GM19324 (cell line): ENCODE data around the gene DIDO1.

ENCODE experiments used
- ATAC-seq: cut with Tn5 transposase; IDR thresholded peaks from one replicate; pipeline ENCODE4 v1.9.1; 2021; ENCODE audit warnings: mild to moderate bottlenecking, moderate library complexity; ENCODE audit not compliant: unreplicated experiment, low FRiP score

DIDO1 gene

DNA sequence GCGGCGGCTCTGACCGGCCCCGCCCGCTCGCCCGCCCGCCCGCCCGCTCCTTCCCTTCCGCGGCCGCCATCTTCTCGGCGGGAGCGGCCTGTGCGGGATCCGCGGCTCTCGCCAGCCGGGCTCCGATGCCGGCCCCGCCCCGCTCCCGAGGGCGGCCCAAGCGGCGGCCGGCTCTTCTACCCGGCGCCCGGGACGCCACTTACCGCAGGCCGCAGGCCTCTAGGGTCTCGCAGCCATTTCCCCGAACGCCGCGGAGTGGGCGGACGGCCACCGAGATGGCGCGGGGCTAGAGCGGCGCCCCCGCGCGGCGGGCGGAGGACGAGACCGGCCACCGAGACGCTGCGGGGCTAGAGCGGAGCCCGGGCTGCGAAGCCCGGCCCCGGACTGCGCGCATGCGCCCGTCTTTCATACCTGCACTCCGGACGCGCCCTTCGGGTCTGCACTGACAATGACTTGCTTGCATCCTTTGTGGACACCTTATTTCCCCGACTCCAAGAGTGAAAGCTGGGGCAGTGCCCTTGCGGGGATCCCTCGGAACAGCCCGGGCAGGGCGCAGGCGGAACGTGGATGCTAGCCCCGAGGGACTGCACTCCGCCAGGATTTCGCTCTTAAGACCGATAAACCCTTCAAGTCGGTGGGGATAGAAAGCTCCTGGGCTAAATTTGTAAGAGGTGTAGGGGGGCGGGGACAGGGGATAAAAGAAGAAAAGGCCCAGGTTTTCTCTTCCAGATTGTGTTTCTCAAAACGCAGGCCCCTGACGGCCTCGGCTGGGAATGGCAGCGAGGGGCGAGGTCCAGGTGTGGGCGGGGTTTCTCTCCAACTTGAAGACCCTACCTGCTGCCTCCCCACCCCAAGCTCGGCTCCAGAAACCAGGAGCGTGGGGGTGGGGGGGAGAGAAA is at the start of gene DIDO1:
Gene DIDO1 (minus strand): TSS at position 277 of the 899 bp plus-strand sequence.
- peak; percentile 78 for ATAC-seq

DNA sequence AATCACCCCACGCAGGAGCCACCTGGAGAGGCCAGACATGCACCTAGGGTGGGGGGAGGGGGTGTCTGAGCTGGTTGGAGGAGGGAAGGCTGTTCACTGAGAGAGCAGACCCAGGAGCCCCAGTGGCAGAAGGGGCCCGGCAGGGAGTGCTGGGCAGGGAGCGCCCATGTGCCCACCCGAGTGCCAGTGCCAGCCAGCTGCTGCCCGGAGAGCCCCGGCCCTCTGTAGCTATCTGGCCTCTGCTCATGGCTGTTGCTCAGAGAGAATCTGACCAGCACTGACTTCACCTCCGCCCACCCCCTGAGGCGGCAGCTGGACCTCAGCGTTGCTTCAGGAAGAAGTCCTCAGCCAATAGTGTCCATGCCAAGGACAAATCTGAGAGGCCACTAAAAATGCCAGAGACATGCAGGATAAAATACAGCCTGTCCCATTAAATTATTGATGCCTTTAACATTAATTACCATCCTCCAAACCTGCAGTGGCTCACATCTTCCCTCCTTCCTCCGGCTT is 49.0 kb upstream of the DIDO1 start:
- ATAC-seq = no peak

- ATAC-seq = no peak
Observed at GRCh38 chr20:62972845-62973745, 46.8 kb upstream of the DIDO1 start.

DNA sequence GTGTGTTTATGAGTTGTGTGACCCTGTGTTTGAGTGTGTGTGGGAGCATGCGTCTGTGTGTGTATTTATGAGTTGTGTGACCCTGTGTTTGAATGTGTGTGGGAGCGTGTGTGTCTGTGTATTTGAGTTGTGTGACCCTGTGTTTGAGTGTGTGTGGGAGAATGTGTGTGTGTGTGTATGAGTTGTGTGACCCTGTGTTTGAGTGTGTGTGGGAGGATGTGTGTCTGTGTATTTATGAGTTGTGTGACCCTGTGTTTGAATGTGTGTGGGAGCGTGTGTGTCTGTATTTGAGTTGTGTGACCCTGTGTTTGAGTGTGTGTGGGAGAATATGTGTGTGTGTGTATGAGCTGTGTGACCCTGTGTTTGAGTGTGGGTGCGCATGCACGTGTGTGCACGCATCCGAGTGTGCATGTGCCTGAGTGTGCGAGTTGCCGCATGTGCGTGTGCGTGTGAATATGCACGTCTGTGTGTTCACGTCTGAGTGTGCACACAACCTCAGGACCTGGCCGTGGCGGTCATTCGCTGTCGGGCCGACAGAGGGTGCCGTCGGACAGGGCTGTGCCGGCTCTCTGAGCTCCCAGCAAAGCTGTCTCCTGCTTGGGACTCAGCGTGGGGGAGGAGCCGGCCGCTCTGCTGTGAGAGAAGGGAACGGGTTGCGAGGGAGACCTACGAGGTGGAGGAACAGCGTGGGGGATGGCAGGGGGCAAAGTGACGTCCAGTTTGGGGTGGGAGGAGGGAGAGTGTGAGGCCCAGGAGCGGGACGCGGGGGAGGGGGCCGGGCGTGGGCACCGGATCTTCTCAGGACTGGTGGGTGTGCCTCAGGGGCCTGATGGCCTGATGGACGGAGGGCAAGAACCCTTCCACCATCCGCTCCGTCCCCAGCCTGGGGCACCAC is 45.9 kb upstream of the DIDO1 start:
- ATAC-seq = peak; percentile 53

- no peak for ATAC-seq
Observed at GRCh38 chr20:62971211-62971949, 45.1 kb upstream of the DIDO1 start.

DNA sequence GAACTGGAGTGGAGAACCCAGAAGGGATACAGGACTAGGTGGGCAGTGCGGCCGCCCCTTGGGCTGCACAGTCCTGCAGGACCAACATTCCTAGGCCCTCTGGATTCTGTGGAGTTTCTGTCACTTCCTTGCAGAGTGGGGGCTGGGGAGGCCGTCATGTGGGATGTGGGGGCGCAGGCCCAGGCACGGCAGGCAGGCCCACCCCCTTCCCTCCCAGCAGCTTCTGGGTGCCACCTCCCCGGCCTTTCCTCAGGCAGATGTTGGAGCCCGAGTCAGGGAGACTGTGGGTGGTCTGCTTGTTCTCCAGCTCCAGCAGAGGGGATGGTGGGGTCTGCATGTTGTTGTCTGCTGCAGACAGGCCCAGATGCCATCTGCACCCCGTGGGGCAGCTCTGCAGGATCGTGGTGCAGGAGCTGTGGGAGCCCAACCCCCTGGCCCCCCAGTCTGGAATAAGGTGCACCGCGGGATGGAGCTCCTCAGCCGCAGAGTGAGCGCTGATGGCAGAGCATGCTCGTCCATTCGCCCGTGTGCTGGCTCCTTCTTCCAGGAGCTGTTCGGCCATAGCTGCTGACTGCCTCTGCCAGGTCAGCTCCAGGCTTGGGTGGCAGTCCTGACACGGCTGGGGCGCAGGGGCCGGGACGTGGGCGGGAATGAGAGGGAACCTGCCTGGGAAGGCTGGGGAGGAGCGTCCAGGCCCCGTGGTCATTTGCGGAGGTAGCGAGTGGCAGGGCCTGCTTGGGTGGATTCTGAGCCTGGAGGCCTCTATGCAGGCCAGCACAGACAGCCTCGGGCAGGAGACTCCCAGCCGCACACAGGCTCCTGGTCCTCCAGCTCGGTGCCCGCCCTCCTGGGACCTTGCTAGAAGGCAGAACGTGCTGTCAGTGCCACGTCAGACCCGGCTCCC is 44.3 kb upstream of the DIDO1 start:
- no peak for ATAC-seq

DNA sequence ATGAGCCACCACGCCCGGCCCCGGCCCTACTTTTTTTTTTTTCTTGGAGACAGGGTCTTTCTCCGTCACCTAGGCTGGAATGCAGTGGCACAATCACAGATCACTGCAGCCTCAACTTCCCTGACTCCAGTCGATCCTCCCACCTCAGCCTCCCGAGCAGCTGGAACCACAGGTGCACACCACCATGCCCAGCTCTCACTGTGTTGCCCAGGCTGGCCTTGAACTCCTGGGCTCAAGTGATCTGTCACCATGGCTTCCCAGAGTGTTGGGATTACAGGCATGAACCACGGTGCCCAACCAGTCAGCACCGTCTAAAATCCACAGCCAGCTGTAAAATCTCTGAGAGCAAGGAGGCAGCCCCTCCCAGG is 43.6 kb upstream of the DIDO1 start:
- ATAC-seq = no peak

DNA sequence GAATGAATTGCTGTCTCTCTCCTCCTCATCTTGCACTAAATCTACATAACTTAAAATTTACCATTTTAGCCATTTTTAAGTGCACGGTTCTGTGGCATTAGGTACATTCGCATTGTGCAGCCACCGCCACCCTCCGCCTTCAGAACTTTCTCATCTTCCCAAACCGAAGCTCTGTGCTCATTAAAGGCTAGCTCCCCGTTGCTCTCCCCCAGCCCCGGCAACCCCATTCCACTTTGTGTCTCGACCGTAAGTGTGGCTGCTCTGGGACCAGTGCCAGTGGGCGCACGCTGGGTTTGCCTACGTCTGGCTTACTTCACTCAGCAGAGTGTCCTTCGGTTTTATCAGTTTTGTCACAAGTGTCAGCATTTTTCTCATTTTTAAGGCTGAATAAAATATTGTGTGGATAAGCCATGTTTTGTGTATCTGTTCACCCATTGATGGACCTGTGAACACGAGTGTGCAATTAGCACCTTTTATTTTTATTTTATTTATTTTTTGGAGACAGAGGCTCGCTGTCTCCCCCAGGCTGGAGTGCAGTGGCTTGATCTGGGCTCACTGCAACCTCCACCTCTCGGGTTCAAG is 43.0 kb upstream of the DIDO1 start:
- ATAC-seq = no peak

GRCh38 chr20:62968378-62969178 is 42.3 kb upstream of the DIDO1 start:
- ATAC-seq = no peak

GRCh38 chr20:62967628-62968351 is 41.5 kb upstream of the DIDO1 start:
- no peak for ATAC-seq

- no peak for ATAC-seq
Observed at GRCh38 chr20:62967149-62967501, 40.8 kb upstream of the DIDO1 start.

GRCh38 chr20:62966212-62967148 is 40.2 kb upstream of the DIDO1 start:
- ATAC-seq = no peak

DNA sequence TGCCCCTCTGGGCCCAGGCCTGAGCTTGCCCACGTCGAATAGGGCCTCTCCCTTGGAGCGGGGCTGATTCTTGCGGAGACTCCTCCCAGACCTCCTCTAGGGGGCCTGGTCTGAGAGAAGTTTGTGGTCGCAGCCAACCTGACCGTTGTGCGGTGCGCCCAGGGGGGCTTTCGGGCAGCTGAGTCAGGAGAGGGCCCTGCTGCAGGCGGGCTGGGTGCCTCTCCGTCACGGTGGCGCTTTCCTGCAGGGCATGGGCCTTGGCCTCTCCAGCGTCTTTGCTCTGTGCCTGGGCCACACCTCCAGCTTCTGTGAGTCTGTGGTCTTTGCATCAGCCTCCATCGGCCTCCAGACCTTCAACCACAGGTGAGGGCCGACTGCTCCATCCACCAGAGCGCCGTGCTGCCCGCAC is 39.1 kb upstream of the DIDO1 start:
- no peak for ATAC-seq

DNA sequence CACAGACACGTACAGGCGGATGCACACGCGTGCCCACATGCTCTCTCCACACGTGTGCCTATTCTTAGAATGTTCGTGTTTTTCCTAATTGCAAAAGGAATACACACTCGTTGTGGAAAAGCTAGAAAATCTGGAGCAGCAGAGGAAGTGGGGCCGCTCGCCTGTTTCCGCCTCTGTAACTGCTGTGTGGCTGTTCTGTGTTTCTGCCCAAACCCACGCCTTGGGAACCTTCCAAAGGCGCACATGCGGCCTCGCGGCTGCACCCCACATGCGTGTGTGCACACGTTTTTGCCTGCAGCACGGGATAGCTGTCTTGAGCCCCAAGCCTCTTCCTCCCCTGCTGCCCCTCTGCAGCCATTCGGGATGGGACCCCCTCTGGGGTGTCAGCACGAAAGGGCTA is 38.4 kb upstream of the DIDO1 start:
- no peak for ATAC-seq

DNA sequence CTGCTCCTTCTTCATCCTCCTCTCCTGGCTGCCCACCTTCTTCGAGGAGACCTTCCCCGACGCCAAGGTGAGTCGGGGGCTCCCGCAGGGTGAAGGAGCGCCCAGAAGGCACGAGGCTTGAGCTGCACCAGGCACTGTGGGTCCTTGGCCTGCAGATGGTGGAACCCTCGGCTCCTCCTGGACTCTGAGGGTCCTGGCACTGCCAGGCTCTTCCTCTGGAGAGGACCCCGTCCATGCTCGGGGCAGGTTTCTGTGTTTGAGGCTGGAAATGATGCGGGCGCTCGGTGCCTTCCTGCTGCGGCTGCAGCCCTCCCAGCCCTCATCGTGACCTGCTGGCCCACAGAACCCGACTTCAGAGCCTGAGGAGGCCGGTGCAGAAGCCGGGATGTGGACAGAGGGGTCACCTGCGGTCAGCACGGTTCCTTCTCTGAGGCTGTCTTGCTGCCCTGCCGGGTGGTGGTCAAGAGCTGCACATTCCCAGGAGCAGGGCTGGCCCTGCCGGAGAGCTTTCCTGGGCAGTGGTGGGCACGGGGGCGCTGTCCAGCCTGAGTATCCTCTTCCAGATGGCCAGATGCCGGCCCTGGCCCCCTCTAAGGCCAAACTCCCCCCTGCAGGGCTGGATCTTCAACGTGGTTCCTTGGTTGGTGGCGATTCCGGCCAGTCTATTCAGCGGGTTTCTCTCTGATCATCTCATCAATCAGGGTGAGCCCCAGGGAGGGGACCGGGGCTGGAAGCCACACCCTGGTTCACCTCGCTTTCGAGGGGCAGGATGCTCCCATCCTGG is 37.5 kb upstream of the DIDO1 start:
- ATAC-seq = no peak
